HG02981 (cell line): ENCODE data around the gene ZNF19.
"Not testable (repeated sequence)": the region's sequence is repeated elsewhere in the genome, so short reads cannot be mapped to it uniquely, and the experiment has no call there.

Experiments
- ATAC-seq: cut with Tn5 transposase; IDR thresholded peaks from one replicate; pipeline ENCODE4 v1.9.1; 2021; ENCODE audit warnings: mild to moderate bottlenecking, moderate library complexity; ENCODE audit not compliant: unreplicated experiment

The ZNF19 gene

GRCh38 chr16:71489122-71489521, at the start of gene ZNF19:
Gene ZNF19, minus strand, starts transcription at chr16:71489324. Its CDS starts 7,210 bp downstream, at chr16:71482114.
- no peak for ATAC-seq

- ATAC-seq = peak; percentile 62
Measured at GRCh38 chr16:71537643-71538042, 48.5 kb upstream of the ZNF19 start.

- no peak for ATAC-seq
Measured at GRCh38 chr16:71536752-71537499, 47.8 kb upstream of the ZNF19 start.

GRCh38 chr16:71532366-71532765, 43.2 kb upstream of the ZNF19 start:
- no peak for ATAC-seq

GRCh38 chr16:71528863-71529262, 39.7 kb upstream of the ZNF19 start:
- ATAC-seq = no peak

- ATAC-seq = no peak
Measured at GRCh38 chr16:71528257-71528656, 39.1 kb upstream of the ZNF19 start.

- no peak for ATAC-seq
Measured at GRCh38 chr16:71526111-71526631, 37.0 kb upstream of the ZNF19 start, which contains the start of gene CHST4. Gene CHST4, plus strand, starts transcription at chr16:71526426. Its CDS starts 10,252 bp downstream, at chr16:71536678.

GRCh38 chr16:71524566-71525553, 35.7 kb upstream of the ZNF19 start:
- ATAC-seq = no peak

- no peak for ATAC-seq
Measured at GRCh38 chr16:71520550-71520949, 31.4 kb upstream of the ZNF19 start.

- ATAC-seq = no peak
Measured at GRCh38 chr16:71515026-71515425, 25.9 kb upstream of the ZNF19 start.

GRCh38 chr16:71514476-71514875, 25.4 kb upstream of the ZNF19 start:
- ATAC-seq = no peak

- ATAC-seq = no peak
Measured at GRCh38 chr16:71513302-71513701, 24.2 kb upstream of the ZNF19 start.

GRCh38 chr16:71507061-71507460, 17.9 kb upstream of the ZNF19 start:
- ATAC-seq = no peak

GRCh38 chr16:71504901-71505300, 15.8 kb upstream of the ZNF19 start:
- ATAC-seq = no peak

- ATAC-seq = not testable (repeated sequence)
Measured at GRCh38 chr16:71504051-71504450, 14.9 kb upstream of the ZNF19 start.

GRCh38 chr16:71501547-71501946, 12.4 kb upstream of the ZNF19 start:
- no peak for ATAC-seq

- no peak for ATAC-seq
Measured at GRCh38 chr16:71500964-71501363, 11.8 kb upstream of the ZNF19 start.

GRCh38 chr16:71499775-71500364, 10.7 kb upstream of the ZNF19 start:
- peak; percentile 68 for ATAC-seq

GRCh38 chr16:71498031-71498430, 8.9 kb upstream of the ZNF19 start:
- no peak for ATAC-seq

- ATAC-seq = no peak
Measured at GRCh38 chr16:71493213-71493612, 4.1 kb upstream of the ZNF19 start.

- ATAC-seq = no peak
Measured at GRCh38 chr16:71492786-71493185, 3.7 kb upstream of the ZNF19 start.
